K562 (cell line): Measurements from ENCODE around the gene SDC1. TPM values are rescaled to one million over a fixed set of nuclear protein-coding genes. Genes with fewer than 3 reads are reported as not detected.

ENCODE experiments used
- ARID2 ChIP-seq: fragments of 450-650 bp; IDR thresholded peaks from 2 replicates; pipeline ENCODE4 v1.6.1; 2017; ENCODE audit warnings: antibody characterized with exemption, mild to moderate bottlenecking
- CREM ChIP-seq: IDR thresholded peaks from 2 replicates; pipeline ENCODE4 v1.6.1; 2014; ENCODE audit warnings: antibody characterized with exemption, low read depth
- FIP1L1 ChIP-seq: fragments of 200-400 bp; formaldehyde crosslinking; IDR thresholded peaks from 2 replicates; pipeline ENCODE4 v1.6.1; 2018; ENCODE audit warnings: mild to moderate bottlenecking, low read depth, low read length; ENCODE audit not compliant: poor library complexity, severe bottlenecking
- LCOR ChIP-seq: sonication (generic); formaldehyde crosslinking; IDR thresholded peaks from 2 replicates; pipeline ENCODE4 v1.8.0; 2022; ENCODE audit warnings: mild to moderate bottlenecking, missing genetic modification reagents
- NCOA6 ChIP-seq: fragments of 450-650 bp; IDR thresholded peaks from 2 replicates; pipeline ENCODE4 v1.6.1; 2017; ENCODE audit warnings: mild to moderate bottlenecking
- NFIC ChIP-seq: fragments of 450-650 bp; IDR thresholded peaks from 2 replicates; pipeline ENCODE4 v1.6.1; 2017; ENCODE audit warnings: mild to moderate bottlenecking, inconsistent platforms
- RAD21 ChIP-seq, 2 experiments: fragments of 250-450 bp in 1 of 2; fragments of 450-650 bp in 1 of 2; sonication (Bioruptor Pico) in 1 of 2; formaldehyde crosslinking in 1 of 2; IDR thresholded peaks in 1 of 2; conservative IDR thresholded peaks in 1 of 2; 2 replicates each; pipeline versions ENCODE4 v1.4.0 to v1.8.0; 2020 to 2022; ENCODE audit warnings: mild to moderate bottlenecking in 2 of 2, moderate library complexity in 1 of 2
- RBM14 ChIP-seq: fragments of 200-400 bp; formaldehyde crosslinking; IDR thresholded peaks from 2 replicates; pipeline ENCODE4 v1.6.1; 2018; ENCODE audit warnings: low read depth, mild to moderate bottlenecking, low read length, moderate library complexity, borderline replicate concordance; ENCODE audit not compliant: insufficient read depth
- SETDB1 ChIP-seq: IDR thresholded peaks from one replicate; pipeline ENCODE4 v1.6.1; 2012; ENCODE audit warnings: low read length, control low read depth, inconsistent platforms
- TEAD2 ChIP-seq: fragments of 450-650 bp; IDR thresholded peaks from 2 replicates; pipeline ENCODE4 v1.6.1; 2016; ENCODE audit warnings: missing genetic modification characterization, control low read depth, missing compliant biosample characterization
- XRCC5 ChIP-seq: fragments of 200-400 bp; formaldehyde crosslinking; IDR thresholded peaks from 2 replicates; pipeline ENCODE4 v1.6.1; 2017; ENCODE audit warnings: low read depth, mild to moderate bottlenecking, low read length
- ZNF217 ChIP-seq: sonication (generic); formaldehyde crosslinking; IDR thresholded peaks from 2 replicates; pipeline ENCODE4 v1.8.0; 2022; ENCODE audit warnings: mild to moderate bottlenecking, missing genetic modification reagents
- ZNF785 ChIP-seq: fragments of 250-450 bp; sonication (Bioruptor Pico); IDR thresholded peaks from 2 replicates; pipeline ENCODE4 v1.4.0; 2020; ENCODE audit warnings: mild to moderate bottlenecking
- polyA plus RNA-seq, 8 experiments: library from polyadenylated mRNA; depleted of rRNA in 4 of 8; stranded (reverse) in 5 of 8; unstranded in 3 of 8; fragments of >200 nt; fragmentation: Nextera tagmentation in 2 of 8; fragmentation: Illumina TruSeq in 1 of 8; extraction: Ambion mirVana in 2 of 8; extraction: Trizol in 1 of 8; gene quantifications; 2 replicates each; pipeline versions ENCODE4 v1.2.1 to v1.2.3, GENCODE V29; 2011 to 2014; ENCODE audit warnings: inconsistent platforms in 1 of 8, missing spikeins in 1 of 8
- total RNA-seq, 7 experiments: library from RNA; depleted of rRNA in 6 of 7; stranded (reverse); fragments of >200 nt in 6 of 7; fragmentation: Illumina TruSeq in 2 of 7; extraction: Trizol in 2 of 7; gene quantifications; 2 replicates each; pipeline versions ENCODE4 v1.2.1 to v1.2.3, GENCODE V29; 2011 to 2021; ENCODE audit warnings: low replicate concordance in 1 of 7
- TF ChIP-seq, protein P1 (sequence below): fragments of 450-650 bp; formaldehyde crosslinking; conservative IDR thresholded peaks from 2 replicates; pipeline ENCODE4 v1.4.0; 2022; ENCODE audit warnings: mild to moderate bottlenecking, missing genetic modification characterization
- TF ChIP-seq, protein P2 (sequence below): IDR thresholded peaks from 2 replicates; pipeline ENCODE4 v1.6.1; 2011; ENCODE audit warnings: borderline replicate concordance, low read depth, mild to moderate bottlenecking, moderate library complexity, low read length; ENCODE audit not compliant: insufficient read depth, poor library complexity, severe bottlenecking
- TF ChIP-seq, protein P3 (sequence below): fragments of 200-800 bp; sonication (Bioruptor generic); IDR thresholded peaks from 2 replicates; pipeline ENCODE4 v1.6.1; 2016; ENCODE audit warnings: missing genetic modification characterization, missing compliant biosample characterization
- TF ChIP-seq, protein P4 (sequence below): fragments of 200-800 bp; sonication (Bioruptor generic); IDR thresholded peaks from 2 replicates; pipeline ENCODE4 v1.6.1; 2017; ENCODE audit warnings: missing genetic modification characterization, missing compliant biosample characterization

The SDC1 gene
- total and polyA plus RNA-seq, 9 of the 15 experiments (the other 6 are each of a cell fraction or from before 2014, with no cell fraction given): 0.06 to 2.7 (median 0.49) TPM

DNA sequence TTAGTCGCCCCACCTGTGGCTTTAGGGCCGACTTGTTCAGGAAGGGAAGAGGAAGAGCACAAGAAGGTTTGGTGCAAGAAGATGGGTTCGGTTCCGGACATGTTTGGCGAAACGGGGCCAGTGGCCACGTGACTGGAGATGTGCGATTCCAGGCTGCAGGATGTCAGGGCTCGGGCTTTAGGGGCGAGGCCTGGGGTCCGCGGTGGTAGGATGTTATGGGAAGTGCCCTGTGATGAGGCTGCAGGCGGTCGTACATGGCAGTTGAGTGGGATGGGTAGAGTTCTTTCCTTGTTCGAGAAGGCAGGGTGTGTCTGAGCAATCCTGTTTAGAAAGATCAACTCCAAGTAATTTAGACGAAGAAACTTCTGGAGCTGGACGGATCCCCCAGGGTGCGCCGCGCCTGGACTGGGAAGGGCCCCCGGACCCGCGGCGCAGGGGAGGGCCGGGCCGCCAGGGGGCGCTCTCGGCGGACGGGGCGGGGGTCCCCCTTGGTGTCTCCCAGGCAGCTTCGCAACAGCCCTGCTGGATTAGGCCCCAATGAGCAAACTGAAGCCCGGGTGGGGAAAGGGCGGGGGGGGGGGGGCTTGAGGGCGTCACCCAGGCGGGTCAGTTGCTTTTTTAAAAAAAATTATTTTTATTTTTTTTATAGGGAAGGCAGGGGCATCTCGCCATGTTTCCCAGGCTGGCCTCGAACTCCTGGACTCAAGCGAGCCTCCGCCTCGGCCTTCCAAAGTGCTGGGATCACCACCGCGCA is 17.2 kb upstream of the SDC1 start (continued):
- TF ChIP-seq, protein P1, sequence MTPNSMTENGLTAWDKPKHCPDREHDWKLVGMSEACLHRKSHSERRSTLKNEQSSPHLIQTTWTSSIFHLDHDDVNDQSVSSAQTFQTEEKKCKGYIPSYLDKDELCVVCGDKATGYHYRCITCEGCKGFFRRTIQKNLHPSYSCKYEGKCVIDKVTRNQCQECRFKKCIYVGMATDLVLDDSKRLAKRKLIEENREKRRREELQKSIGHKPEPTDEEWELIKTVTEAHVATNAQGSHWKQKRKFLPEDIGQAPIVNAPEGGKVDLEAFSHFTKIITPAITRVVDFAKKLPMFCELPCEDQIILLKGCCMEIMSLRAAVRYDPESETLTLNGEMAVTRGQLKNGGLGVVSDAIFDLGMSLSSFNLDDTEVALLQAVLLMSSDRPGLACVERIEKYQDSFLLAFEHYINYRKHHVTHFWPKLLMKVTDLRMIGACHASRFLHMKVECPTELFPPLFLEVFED (CRISPR knock-in tag): no peak
- TF ChIP-seq XRCC5 (0 out of 2 replicates have a peak, but pooled peaks have one; percentile 34), ARID2 (no peak), ZNF785 (CRISPR knock-in tag) (no peak), LCOR (CRISPR knock-in tag) (no peak), NFIC (0 out of 2 replicates have a peak, but pooled peaks have one; percentile 3), NCOA6 (no peak), CREM (no peak), RBM14 (no peak), SETDB1 (no peak), RAD21 (CRISPR knock-in tag; conservative IDR thresholded peaks at IDR 0.05 in 1 of 2, IDR thresholded peaks at IDR 0.05 in 1 of 2) (peak in 1 of 2 experiments; percentile 43; a peak in 2 of 4 replicates), ZNF217 (CRISPR knock-in tag) (no peak), FIP1L1 (no peak), TEAD2 (tag) (no peak)
- TF ChIP-seq, protein P2, sequence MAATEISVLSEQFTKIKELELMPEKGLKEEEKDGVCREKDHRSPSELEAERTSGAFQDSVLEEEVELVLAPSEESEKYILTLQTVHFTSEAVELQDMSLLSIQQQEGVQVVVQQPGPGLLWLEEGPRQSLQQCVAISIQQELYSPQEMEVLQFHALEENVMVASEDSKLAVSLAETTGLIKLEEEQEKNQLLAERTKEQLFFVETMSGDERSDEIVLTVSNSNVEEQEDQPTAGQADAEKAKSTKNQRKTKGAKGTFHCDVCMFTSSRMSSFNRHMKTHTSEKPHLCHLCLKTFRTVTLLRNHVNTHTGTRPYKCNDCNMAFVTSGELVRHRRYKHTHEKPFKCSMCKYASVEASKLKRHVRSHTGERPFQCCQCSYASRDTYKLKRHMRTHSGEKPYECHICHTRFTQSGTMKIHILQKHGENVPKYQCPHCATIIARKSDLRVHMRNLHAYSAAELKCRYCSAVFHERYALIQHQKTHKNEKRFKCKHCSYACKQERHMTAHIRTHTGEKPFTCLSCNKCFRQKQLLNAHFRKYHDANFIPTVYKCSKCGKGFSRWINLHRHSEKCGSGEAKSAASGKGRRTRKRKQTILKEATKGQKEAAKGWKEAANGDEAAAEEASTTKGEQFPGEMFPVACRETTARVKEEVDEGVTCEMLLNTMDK: peak; percentile 98
- TF ChIP-seq, protein P3, sequence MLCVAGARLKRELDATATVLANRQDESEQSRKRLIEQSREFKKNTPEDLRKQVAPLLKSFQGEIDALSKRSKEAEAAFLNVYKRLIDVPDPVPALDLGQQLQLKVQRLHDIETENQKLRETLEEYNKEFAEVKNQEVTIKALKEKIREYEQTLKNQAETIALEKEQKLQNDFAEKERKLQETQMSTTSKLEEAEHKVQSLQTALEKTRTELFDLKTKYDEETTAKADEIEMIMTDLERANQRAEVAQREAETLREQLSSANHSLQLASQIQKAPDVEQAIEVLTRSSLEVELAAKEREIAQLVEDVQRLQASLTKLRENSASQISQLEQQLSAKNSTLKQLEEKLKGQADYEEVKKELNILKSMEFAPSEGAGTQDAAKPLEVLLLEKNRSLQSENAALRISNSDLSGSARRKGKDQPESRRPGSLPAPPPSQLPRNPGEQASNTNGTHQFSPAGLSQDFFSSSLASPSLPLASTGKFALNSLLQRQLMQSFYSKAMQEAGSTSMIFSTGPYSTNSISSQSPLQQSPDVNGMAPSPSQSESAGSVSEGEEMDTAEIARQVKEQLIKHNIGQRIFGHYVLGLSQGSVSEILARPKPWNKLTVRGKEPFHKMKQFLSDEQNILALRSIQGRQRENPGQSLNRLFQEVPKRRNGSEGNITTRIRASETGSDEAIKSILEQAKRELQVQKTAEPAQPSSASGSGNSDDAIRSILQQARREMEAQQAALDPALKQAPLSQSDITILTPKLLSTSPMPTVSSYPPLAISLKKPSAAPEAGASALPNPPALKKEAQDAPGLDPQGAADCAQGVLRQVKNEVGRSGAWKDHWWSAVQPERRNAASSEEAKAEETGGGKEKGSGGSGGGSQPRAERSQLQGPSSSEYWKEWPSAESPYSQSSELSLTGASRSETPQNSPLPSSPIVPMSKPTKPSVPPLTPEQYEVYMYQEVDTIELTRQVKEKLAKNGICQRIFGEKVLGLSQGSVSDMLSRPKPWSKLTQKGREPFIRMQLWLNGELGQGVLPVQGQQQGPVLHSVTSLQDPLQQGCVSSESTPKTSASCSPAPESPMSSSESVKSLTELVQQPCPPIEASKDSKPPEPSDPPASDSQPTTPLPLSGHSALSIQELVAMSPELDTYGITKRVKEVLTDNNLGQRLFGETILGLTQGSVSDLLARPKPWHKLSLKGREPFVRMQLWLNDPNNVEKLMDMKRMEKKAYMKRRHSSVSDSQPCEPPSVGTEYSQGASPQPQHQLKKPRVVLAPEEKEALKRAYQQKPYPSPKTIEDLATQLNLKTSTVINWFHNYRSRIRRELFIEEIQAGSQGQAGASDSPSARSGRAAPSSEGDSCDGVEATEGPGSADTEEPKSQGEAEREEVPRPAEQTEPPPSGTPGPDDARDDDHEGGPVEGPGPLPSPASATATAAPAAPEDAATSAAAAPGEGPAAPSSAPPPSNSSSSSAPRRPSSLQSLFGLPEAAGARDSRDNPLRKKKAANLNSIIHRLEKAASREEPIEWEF (CRISPR knock-in tag): no peak
- TF ChIP-seq, protein P4, sequence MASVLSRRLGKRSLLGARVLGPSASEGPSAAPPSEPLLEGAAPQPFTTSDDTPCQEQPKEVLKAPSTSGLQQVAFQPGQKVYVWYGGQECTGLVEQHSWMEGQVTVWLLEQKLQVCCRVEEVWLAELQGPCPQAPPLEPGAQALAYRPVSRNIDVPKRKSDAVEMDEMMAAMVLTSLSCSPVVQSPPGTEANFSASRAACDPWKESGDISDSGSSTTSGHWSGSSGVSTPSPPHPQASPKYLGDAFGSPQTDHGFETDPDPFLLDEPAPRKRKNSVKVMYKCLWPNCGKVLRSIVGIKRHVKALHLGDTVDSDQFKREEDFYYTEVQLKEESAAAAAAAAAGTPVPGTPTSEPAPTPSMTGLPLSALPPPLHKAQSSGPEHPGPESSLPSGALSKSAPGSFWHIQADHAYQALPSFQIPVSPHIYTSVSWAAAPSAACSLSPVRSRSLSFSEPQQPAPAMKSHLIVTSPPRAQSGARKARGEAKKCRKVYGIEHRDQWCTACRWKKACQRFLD: no peak
